A673 (cell line): ENCODE results near the gene STXBP2. TPM values are rescaled to one million over a fixed set of nuclear protein-coding genes. Genes with fewer than 3 reads are reported as not detected.

ENCODE experiments used
- BruUV-seq: library from RNA; stranded (reverse); fragments of 400-500 nt; replicated peaks from 2 replicates; lab custom pipeline; 2021; lab: Mats Ljungman, UMichigan
- CTCF ChIA-PET: fragments of 300-600 bp; sonication (Branson Sonifier 250); formaldehyde crosslinking; loops from one replicate; lab custom pipeline; 2022; ENCODE audit warnings: antibody characterized with exemption; lab: Charles Lee
- POLR2A ChIA-PET: fragments of 300-600 bp; sonication (Branson Sonifier 250); formaldehyde crosslinking; loops from one replicate; lab custom pipeline; 2022; ENCODE audit warnings: antibody characterized with exemption; ENCODE audit not compliant: low non-redundant PET; lab: Charles Lee
- DNase-seq: peaks from one replicate; pipeline ENCODE4 v3.0.0-alpha.2; 2015; ENCODE audit warnings: low spot score
- H3K27ac ChIP-seq: fragments of 200-600 bp; sonication (generic); 2 replicates; pipeline ENCODE4 v1.5.1; 2016; ENCODE audit warnings: mixed run types, low read depth, mild to moderate bottlenecking, mixed read lengths, antibody characterized with exemption, low read length; ENCODE audit not compliant: poor library complexity, severe bottlenecking
- H3K27me3 ChIP-seq: fragments of 200-600 bp; sonication (generic); replicated peaks from 2 replicates; pipeline ENCODE4 v1.6.1; 2017; ENCODE audit warnings: mixed run types, low read depth, mild to moderate bottlenecking, mixed read lengths, antibody characterized with exemption, low read length; ENCODE audit not compliant: insufficient read depth, poor library complexity
- H3K36me3 ChIP-seq: fragments of 200-600 bp; sonication (generic); 2 replicates; pipeline ENCODE4 v1.6.1; 2016; ENCODE audit warnings: mixed run types, mild to moderate bottlenecking, mixed read lengths, antibody characterized with exemption, low read length; ENCODE audit not compliant: insufficient read depth, poor library complexity, severe bottlenecking
- H3K4me1 ChIP-seq: fragments of 200-600 bp; sonication (generic); 2 replicates; pipeline ENCODE4 v1.6.1; 2017; ENCODE audit warnings: mixed run types, mild to moderate bottlenecking, mixed read lengths, antibody characterized with exemption, low read length; ENCODE audit not compliant: insufficient read depth, poor library complexity, severe bottlenecking
- H3K4me3 ChIP-seq: fragments of 200-600 bp; sonication (generic); 2 replicates; pipeline ENCODE4 v1.5.1; 2016; ENCODE audit warnings: low read depth, mixed run types, mild to moderate bottlenecking, mixed read lengths, low read length; ENCODE audit not compliant: poor library complexity, severe bottlenecking
- H3K9me3 ChIP-seq: fragments of 200-600 bp; sonication (generic); 2 replicates; pipeline ENCODE4 v1.6.1; 2016; ENCODE audit warnings: mixed run types, low read depth, mild to moderate bottlenecking, mixed read lengths, antibody characterized with exemption, low read length; ENCODE audit not compliant: poor library complexity, severe bottlenecking
- CTCF ChIP-seq: fragments of 300-800, 200-600 bp; sonication (generic); conservative IDR thresholded peaks from 2 replicates; pipeline ENCODE4 v1.5.1; 2017; ENCODE audit warnings: low read depth, mild to moderate bottlenecking, antibody characterized with exemption, low read length, moderate library complexity, mixed read lengths
- EZH2 ChIP-seq: fragments of 200-600 bp; sonication (generic); IDR thresholded peaks from 2 replicates; pipeline ENCODE4 v1.6.1; 2017; ENCODE audit warnings: borderline replicate concordance, low read depth, mild to moderate bottlenecking, mixed read lengths, antibody characterized with exemption, low read length; ENCODE audit not compliant: poor library complexity, severe bottlenecking
- intact Hi-C: fragments of 100-400 bp; cut with micrococcal nuclease; formaldehyde crosslinking; loops from one replicate; pipeline ENCODE4 v1.10.0; 2022; ENCODE audit not compliant: unreplicated experiment
- total RNA-seq: library from RNA; stranded (reverse); gene quantifications from 2 replicates; pipeline ENCODE4 v1.2.3, GENCODE V29; 2021

The STXBP2 gene
- total RNA-seq, 1 experiment from 2014 or later: 49.8 TPM

- TF ChIP-seq EZH2: no peak
- no peak for TF ChIP-seq CTCF
- Histone ChIP-seq H3K4me1 (no peaks in the 10 kb centered on the region), H3K4me3 (no peak overlapping the region), H3K9me3 (no peaks in the 10 kb centered on the region), H3K27ac (no peak overlapping the region), H3K27me3 (no peaks in the 10 kb centered on the region), H3K36me3 (no peaks in the 10 kb centered on the region)
- POLR2A ChIA-PET: no interaction called here
- BruUV-seq: no TSS peak
- CTCF ChIA-PET: interaction anchor here (0.6 kb wide), 1 partner anchor 44 kb away, joined by 3 read pairs; no protein-coding TSS in a partner anchor
- intact Hi-C loops: no loop called here
- no peak for DNase-seq
Observed at GRCh38 chr19:7614859-7615741, 21.8 kb upstream of the STXBP2 start.

GRCh38 chr19:7617172-7617571 is 19.7 kb upstream of the STXBP2 start:
- no peak for DNase-seq
- Histone ChIP-seq H3K9me3 (no peaks in the 10 kb centered on the region), H3K4me3 (no peak overlapping the region), H3K4me1 (no peaks in the 10 kb centered on the region), H3K27me3 (no peaks in the 10 kb centered on the region), H3K27ac (no peak overlapping the region), H3K36me3 (peaks cover 9% of the 10 kb centered on the region)
- TF ChIP-seq CTCF (no peak), EZH2 (no peak)
- BruUV-seq: no TSS peak
- ChIA-PET POLR2A (no interaction called here), CTCF (no interaction called here)
- intact Hi-C loops: no loop called here

GRCh38 chr19:7617735-7618134 is 19.2 kb upstream of the STXBP2 start:
- POLR2A ChIA-PET: no interaction called here
- no peak overlapping the region for H3K27ac ChIP-seq
- no peaks in the 10 kb centered on the region for H3K9me3 ChIP-seq
- no peaks in the 10 kb centered on the region for H3K27me3 ChIP-seq
- no peaks in the 10 kb centered on the region for H3K4me1 ChIP-seq
- peaks cover 14% of the 10 kb centered on the region for H3K36me3 ChIP-seq
- CTCF ChIA-PET: no interaction called here
- TF ChIP-seq EZH2 (no peak), CTCF (no peak)
- DNase-seq: no peak
- intact Hi-C loops: no loop called here
- no peak overlapping the region for H3K4me3 ChIP-seq
- BruUV-seq: no TSS peak
